Measurements from ENCODE around the gene GRIK3. TPM values are rescaled to one million over a fixed set of nuclear protein-coding genes. Genes with fewer than 3 reads are reported as not detected.

Gene GRIK3
- total RNA-seq, 2 donors from 2014 or later = 0.30 to 0.55 TPM

DNA sequence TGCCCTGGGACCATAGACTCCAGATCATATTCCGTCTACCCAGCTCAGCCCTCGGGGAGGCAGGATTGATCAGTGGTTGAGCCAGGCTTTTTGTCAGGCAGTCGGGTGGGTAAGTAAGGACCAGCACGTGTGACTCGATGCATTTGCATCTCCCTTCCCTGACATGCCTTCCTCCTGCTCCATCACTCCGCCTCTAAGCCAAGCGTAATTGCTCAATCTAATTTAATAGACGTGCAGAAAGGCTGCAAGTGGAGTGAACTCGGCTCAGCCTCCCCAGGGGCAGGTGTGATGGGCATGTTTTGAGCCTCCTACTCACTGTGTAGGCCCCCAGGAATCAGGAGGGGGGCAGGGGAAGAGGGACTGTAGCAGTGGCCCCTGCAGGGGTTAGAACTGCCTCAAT, 34.6 kb upstream of the GRIK3 start:
- H3K4me1 ChIP-seq = peaks cover 0 to 10% of the 10 kb centered on the region in 2 donors

DNA sequence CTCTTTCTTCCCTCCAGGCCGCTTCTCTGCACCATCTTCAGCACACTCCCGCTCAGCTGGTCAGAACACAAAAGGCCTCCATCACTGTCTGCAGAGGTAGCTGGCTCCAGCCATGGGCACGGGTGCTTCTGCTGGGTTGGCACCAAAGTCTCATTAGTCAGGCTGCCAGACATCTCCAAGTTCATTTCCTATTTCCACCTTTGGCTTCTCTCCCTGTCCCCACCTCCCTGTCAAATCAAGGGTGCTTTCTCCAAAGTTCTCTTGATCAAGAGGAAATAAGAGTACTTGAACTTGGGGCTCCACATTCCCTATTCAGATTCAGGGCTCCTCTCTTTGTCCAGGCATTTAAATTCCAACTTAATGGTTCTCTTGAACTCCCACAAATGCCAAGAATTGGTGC, 33.9 kb upstream of the GRIK3 start:
- H3K36me3 ChIP-seq = no peaks in the 10 kb centered on the region
- TF ChIP-seq, protein P1, sequence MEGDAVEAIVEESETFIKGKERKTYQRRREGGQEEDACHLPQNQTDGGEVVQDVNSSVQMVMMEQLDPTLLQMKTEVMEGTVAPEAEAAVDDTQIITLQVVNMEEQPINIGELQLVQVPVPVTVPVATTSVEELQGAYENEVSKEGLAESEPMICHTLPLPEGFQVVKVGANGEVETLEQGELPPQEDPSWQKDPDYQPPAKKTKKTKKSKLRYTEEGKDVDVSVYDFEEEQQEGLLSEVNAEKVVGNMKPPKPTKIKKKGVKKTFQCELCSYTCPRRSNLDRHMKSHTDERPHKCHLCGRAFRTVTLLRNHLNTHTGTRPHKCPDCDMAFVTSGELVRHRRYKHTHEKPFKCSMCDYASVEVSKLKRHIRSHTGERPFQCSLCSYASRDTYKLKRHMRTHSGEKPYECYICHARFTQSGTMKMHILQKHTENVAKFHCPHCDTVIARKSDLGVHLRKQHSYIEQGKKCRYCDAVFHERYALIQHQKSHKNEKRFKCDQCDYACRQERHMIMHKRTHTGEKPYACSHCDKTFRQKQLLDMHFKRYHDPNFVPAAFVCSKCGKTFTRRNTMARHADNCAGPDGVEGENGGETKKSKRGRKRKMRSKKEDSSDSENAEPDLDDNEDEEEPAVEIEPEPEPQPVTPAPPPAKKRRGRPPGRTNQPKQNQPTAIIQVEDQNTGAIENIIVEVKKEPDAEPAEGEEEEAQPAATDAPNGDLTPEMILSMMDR (IDR thresholded peaks at IDR 0.05) = no peak
- no peaks in the 10 kb centered on the region for H3K9me3 ChIP-seq
- no peak overlapping the region for H3K27ac ChIP-seq
- H3K4me1 ChIP-seq = peaks cover 0 to 10% of the 10 kb centered on the region in 2 donors
- no peaks in the 10 kb centered on the region for H3K27me3 ChIP-seq
- no peak for DNase-seq (ENCODE audit: low spot score)
- no peak overlapping the region for H3K4me3 ChIP-seq

More for the DNA sequence above, 34.6 kb upstream of the GRIK3 start:
- H3K27ac ChIP-seq = no peak overlapping the region
- H3K9me3 ChIP-seq = no peaks in the 10 kb centered on the region
- no peak overlapping the region for H3K4me3 ChIP-seq
- H3K36me3 ChIP-seq = no peaks in the 10 kb centered on the region
- TF ChIP-seq, protein P1 (IDR thresholded peaks at IDR 0.05) = no peak
- DNase-seq (ENCODE audit: low spot score) = no peak
- H3K27me3 ChIP-seq = no peaks in the 10 kb centered on the region

DNA sequence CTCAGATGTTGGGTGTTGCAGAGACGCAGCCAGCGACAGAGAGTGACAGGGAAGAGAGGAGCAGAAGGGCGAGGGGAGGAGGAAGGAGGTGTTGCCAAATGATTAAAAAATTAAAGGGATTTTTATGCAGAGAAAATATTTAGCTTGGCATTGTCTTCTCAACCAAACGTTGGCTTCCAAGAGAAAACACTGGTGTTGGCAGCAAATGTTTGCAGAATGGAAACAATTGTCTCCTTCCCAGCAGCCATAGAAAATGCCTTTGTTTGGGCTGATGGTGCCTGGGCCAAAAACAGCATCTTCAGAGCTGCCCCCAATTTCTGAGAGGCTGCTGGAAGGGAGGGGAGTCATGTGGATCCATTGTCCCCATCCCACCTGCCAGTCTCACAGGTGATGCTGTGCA, 29.7 kb upstream of the GRIK3 start:
- TF ChIP-seq, protein P1 (IDR thresholded peaks at IDR 0.05) = no peak

DNA sequence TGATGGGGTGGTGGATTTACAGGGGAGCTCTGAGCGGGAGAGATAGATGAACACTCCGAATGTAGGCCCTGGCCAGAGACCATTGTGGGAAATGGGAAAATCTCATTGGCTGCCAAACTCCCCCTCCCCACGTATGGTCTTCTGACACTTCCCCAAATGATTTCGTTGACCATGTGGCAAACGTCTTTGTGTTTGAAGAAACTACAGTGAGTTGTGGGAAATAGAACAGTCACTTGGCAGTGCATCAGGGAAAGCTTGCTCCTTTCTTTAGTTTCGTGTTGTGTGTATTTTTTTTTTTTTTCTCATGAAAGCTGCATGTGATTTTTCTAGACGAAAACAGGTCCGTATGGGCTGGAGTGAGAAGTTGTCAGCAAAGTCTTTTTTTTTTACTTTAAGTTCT, 25.0 kb upstream of the GRIK3 start:
- Histone ChIP-seq H3K27ac (no peak overlapping the region), H3K9me3 (no peaks in the 10 kb centered on the region), H3K27me3 (no peaks in the 10 kb centered on the region), H3K4me3 (no peak overlapping the region), H3K36me3 (no peaks in the 10 kb centered on the region), H3K4me1 (no peaks in the 10 kb centered on the region)
- TF ChIP-seq, protein P1 (IDR thresholded peaks at IDR 0.05) = no peak
- DNase-seq (ENCODE audit: low spot score) = no peak

More for the DNA sequence above, 29.7 kb upstream of the GRIK3 start:
- no peak overlapping the region for H3K4me3 ChIP-seq
- no peaks in the 10 kb centered on the region for H3K4me1 ChIP-seq
- no peak overlapping the region for H3K27ac ChIP-seq
- no peaks in the 10 kb centered on the region for H3K27me3 ChIP-seq
- H3K9me3 ChIP-seq = no peaks in the 10 kb centered on the region
- no peak for DNase-seq (ENCODE audit: low spot score)
- no peaks in the 10 kb centered on the region for H3K36me3 ChIP-seq

DNA sequence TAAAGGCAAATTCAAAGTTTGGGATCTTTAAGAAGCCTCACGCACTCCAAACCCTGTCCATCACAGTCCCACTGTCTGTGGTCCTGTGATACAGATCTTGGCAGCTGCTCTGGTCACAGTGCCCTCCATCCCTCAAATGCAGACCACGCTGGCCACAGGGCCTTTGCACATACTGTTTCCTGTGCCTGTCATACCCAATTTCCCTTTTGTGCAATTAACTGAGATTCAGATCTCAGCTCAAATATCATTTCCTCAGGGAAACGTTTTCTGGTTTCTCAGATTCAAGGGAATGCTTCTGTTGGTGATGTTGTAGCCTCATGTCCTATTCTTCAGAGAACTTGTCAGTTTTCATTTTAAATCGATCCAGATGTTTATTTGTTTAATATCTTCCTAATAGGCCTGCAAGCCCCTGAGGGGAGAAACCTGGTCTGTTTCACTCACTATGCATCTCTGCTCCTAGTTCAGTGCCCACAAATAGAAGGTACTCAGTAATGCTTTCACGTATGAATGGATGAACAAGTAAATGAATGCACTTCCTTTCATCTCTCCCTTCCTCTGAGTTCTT, 24.2 kb upstream of the GRIK3 start:
- DNase-seq (ENCODE audit: low spot score) = no peak
- no peak overlapping the region for H3K27ac ChIP-seq
- H3K9me3 ChIP-seq = no peaks in the 10 kb centered on the region
- no peaks in the 10 kb centered on the region for H3K36me3 ChIP-seq
- no peaks in the 10 kb centered on the region for H3K27me3 ChIP-seq
- no peaks in the 10 kb centered on the region for H3K4me1 ChIP-seq
- no peak overlapping the region for H3K4me3 ChIP-seq
- TF ChIP-seq, protein P1 (IDR thresholded peaks at IDR 0.05) = no peak

DNA sequence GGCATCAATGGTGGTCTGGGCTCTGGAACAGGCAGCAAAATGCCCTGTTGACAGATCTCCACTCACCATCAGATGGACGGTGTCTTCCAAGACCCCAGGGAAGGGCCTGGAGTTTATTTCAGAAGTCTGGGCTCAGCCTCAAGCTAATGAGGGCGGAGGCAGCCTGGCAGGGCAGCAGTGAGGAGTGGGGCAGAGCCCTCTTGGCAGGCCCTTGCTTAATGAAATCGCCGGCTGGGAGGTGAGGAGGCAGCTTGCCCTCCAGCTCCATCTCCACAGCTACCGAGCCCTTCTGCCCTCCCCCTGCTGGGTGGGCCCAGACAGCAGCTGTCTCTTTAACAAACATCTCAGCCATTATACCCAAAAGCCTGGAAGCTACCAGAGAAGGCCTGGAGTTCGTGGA, 22.0 kb upstream of the GRIK3 start:
- Histone ChIP-seq H3K36me3 (no peaks in the 10 kb centered on the region), H3K27me3 (no peaks in the 10 kb centered on the region), H3K9me3 (no peaks in the 10 kb centered on the region), H3K4me1 (no peaks in the 10 kb centered on the region), H3K27ac (no peak overlapping the region), H3K4me3 (no peak overlapping the region)
- TF ChIP-seq, protein P1 (IDR thresholded peaks at IDR 0.05) = no peak
- no peak for DNase-seq (ENCODE audit: low spot score)
